GM19438 (cell line): ENCODE measurements around the gene CARD11.

ENCODE experiments used
- ATAC-seq: cut with Tn5 transposase; IDR thresholded peaks from one replicate; pipeline ENCODE4 v1.9.1; 2021; ENCODE audit warnings: low read depth; ENCODE audit not compliant: unreplicated experiment

The CARD11 gene

GRCh38 chr7:2886391-2886790 lies 157.3 kb downstream of the CARD11 start:
- no peak for ATAC-seq

- ATAC-seq = no peak
Observed at GRCh38 chr7:2884161-2884560, 159.5 kb downstream of the CARD11 start.

- no peak for ATAC-seq
Observed at GRCh38 chr7:2883101-2883500, 160.6 kb downstream of the CARD11 start.

- no peak for ATAC-seq
Observed at GRCh38 chr7:2882111-2882510, 161.6 kb downstream of the CARD11 start.

GRCh38 chr7:2880874-2881533 lies 162.7 kb downstream of the CARD11 start:
- ATAC-seq = no peak

- ATAC-seq = no peak
Observed at GRCh38 chr7:2880051-2880450, 163.6 kb downstream of the CARD11 start.

- ATAC-seq = no peak
Observed at GRCh38 chr7:2879354-2879753, 164.3 kb downstream of the CARD11 start.

GRCh38 chr7:2878306-2878705 lies 165.4 kb downstream of the CARD11 start:
- ATAC-seq = no peak

- no peak for ATAC-seq
Observed at GRCh38 chr7:2876031-2876731, 167.5 kb downstream of the CARD11 start.

GRCh38 chr7:2873686-2874551 lies 169.7 kb downstream of the CARD11 start:
- no peak for ATAC-seq

- ATAC-seq = no peak
Observed at GRCh38 chr7:2873146-2873545, 170.5 kb downstream of the CARD11 start.

GRCh38 chr7:2872296-2872874 lies 171.3 kb downstream of the CARD11 start:
- no peak for ATAC-seq

- no peak for ATAC-seq
Observed at GRCh38 chr7:2870471-2870931, 173.2 kb downstream of the CARD11 start.

- ATAC-seq = no peak
Observed at GRCh38 chr7:2869981-2870380, 173.7 kb downstream of the CARD11 start.

GRCh38 chr7:2866601-2867000 lies 177.1 kb downstream of the CARD11 start:
- ATAC-seq = no peak

- ATAC-seq = no peak
Observed at GRCh38 chr7:2864999-2865670, 178.5 kb downstream of the CARD11 start.

- ATAC-seq = no peak
Observed at GRCh38 chr7:2864204-2864985, 179.3 kb downstream of the CARD11 start.

- ATAC-seq = peak; percentile 96
Observed at GRCh38 chr7:2863461-2864066, 180.1 kb downstream of the CARD11 start.

- no peak for ATAC-seq
Observed at GRCh38 chr7:2862831-2863361, 180.8 kb downstream of the CARD11 start.
